Measurements from ENCODE around the gene DIP2C.

DNA sequence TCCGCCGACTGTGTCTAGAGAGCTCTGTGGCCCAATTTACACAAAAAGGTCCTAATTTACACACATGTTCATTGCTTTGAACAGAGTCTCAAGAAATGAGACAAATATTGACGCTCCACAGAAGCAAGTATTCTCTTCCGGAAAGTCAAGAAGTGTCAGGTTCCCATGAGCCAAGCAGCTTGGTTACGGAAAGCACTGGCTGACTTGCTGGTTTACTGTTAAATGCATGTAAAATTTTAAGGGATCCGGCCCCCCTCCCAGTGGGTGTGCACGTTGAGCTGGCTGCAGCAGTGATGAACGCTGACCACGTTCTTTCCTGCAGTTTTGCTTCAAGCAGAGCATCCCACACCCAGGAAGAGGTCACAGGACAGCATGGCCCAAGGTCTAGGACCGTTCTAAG is 76.8 kb downstream of the DIP2C start:
- TF ChIP-seq, protein P1, sequence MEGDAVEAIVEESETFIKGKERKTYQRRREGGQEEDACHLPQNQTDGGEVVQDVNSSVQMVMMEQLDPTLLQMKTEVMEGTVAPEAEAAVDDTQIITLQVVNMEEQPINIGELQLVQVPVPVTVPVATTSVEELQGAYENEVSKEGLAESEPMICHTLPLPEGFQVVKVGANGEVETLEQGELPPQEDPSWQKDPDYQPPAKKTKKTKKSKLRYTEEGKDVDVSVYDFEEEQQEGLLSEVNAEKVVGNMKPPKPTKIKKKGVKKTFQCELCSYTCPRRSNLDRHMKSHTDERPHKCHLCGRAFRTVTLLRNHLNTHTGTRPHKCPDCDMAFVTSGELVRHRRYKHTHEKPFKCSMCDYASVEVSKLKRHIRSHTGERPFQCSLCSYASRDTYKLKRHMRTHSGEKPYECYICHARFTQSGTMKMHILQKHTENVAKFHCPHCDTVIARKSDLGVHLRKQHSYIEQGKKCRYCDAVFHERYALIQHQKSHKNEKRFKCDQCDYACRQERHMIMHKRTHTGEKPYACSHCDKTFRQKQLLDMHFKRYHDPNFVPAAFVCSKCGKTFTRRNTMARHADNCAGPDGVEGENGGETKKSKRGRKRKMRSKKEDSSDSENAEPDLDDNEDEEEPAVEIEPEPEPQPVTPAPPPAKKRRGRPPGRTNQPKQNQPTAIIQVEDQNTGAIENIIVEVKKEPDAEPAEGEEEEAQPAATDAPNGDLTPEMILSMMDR (IDR thresholded peaks at IDR 0.05), result no peak
- TF ChIP-seq POLR2AphosphoS5 (IDR thresholded peaks at IDR 0.05), result no peak
- TF ChIP-seq POLR2A (IDR thresholded peaks at IDR 0.05), result no peak
- no peak for TF ChIP-seq EP300 (IDR thresholded peaks at IDR 0.05; ENCODE audit: low read depth)

All from transverse colon (tissue), 4 donors.